Left ventricle myocardium superior (tissue), 1 donor: ENCODE results near the gene CYP17A1. TPM values are rescaled to one million over a fixed set of nuclear protein-coding genes. Genes with fewer than 3 reads are reported as not detected.

Source experiments
- ATAC-seq: fragments of 200-7000 bp; cut with Tn5 transposase; one replicate; pipeline ENCODE4 v1.9.1; 2020; ENCODE audit warnings: mild to moderate bottlenecking, moderate library complexity
- DNase-seq: peaks from one replicate; pipeline ENCODE4 v3.0.0-alpha.2; 2020
- intact Hi-C: fragments of 100-400 bp; cut with micrococcal nuclease; formaldehyde crosslinking; loops from one replicate; pipeline ENCODE4 v1.11.0; 2022
- total RNA-seq: library from RNA; stranded (reverse); fragmentation: NEBNext Ultra II Directional; extraction: Animal tissue kit (Norgen Biotek cat#: 25700); gene quantifications from one replicate; pipeline ENCODE4 v1.2.1, GENCODE V29; 2021
- donor health status: DM: no; HTN: yes; CAD: no; lungs with severe emphysema.

CYP17A1 gene
- total RNA-seq, 1 donor from 2014 or later = not detected

GRCh38 chr10:102813017-102813541 lies 24.1 kb downstream of the CYP17A1 start:
- ATAC-seq = no peak
- no peak for DNase-seq
- intact Hi-C loops = no loop called here

GRCh38 chr10:102812231-102812876 lies 24.9 kb downstream of the CYP17A1 start:
- ATAC-seq = no peak
- intact Hi-C loops = no loop called here
- DNase-seq = no peak

GRCh38 chr10:102811346-102811745 lies 25.9 kb downstream of the CYP17A1 start:
- ATAC-seq (no peak), DNase-seq (no peak)
- intact Hi-C loops = no loop called here

- no peak for DNase-seq
- intact Hi-C loops = no loop called here
- no peak for ATAC-seq
Measured at GRCh38 chr10:102808380-102808779, 28.8 kb downstream of the CYP17A1 start.

GRCh38 chr10:102804382-102805055 lies 32.7 kb downstream of the CYP17A1 start:
- intact Hi-C loops = no loop called here
- ATAC-seq = no peak
- no peak for DNase-seq

- ATAC-seq = peak; percentile 45
- no peak for DNase-seq
- intact Hi-C loops = no loop called here
Measured at GRCh38 chr10:102802920-102803534, 34.2 kb downstream of the CYP17A1 start.

GRCh38 chr10:102801978-102802377 lies 35.2 kb downstream of the CYP17A1 start:
- intact Hi-C loops = no loop called here
- ATAC-seq (no peak), DNase-seq (no peak)

GRCh38 chr10:102801496-102801895 lies 35.7 kb downstream of the CYP17A1 start:
- intact Hi-C loops = no loop called here
- DNase-seq (no peak), ATAC-seq (no peak)

- intact Hi-C loops = no loop called here
- no peak for ATAC-seq
- DNase-seq = no peak
Measured at GRCh38 chr10:102800611-102801335, 36.4 kb downstream of the CYP17A1 start.

- intact Hi-C loops = loop anchor here (10.0 kb wide), 1 partner anchor 55 kb away; the partner anchor contains the start of gene WBP1L
- ATAC-seq (no peak), DNase-seq (no peak)
Measured at GRCh38 chr10:102799691-102800471, 37.3 kb downstream of the CYP17A1 start.

GRCh38 chr10:102796407-102797176 lies 40.6 kb downstream of the CYP17A1 start:
- ATAC-seq = peak; percentile 95
- intact Hi-C loops = loop anchor here (10.0 kb wide), 1 partner anchor 52 kb away; the partner anchor contains the start of gene WBP1L
- peak; percentile 92 for DNase-seq

- intact Hi-C loops = loop anchor here (10.0 kb wide), 1 partner anchor 51 kb away; the partner anchor contains the start of gene WBP1L
- peak; percentile 59 for DNase-seq
Measured at GRCh38 chr10:102795453-102796406, 41.5 kb downstream of the CYP17A1 start.

GRCh38 chr10:102791754-102792395 lies 45.3 kb downstream of the CYP17A1 start:
- intact Hi-C loops = loop anchor here (10.0 kb wide), 1 partner anchor 47 kb away; the partner anchor contains the start of gene WBP1L
- DNase-seq (peak; percentile 40), ATAC-seq (no peak)

More at GRCh38 chr10:102795453-102796406, 41.5 kb downstream of the CYP17A1 start:
- peak; percentile 71 for ATAC-seq

- DNase-seq (peak; percentile 35), ATAC-seq (peak; percentile 8)
- intact Hi-C loops = no loop called here
Measured at GRCh38 chr10:102785818-102786217, 51.4 kb downstream of the CYP17A1 start.

- intact Hi-C loops = no loop called here
- ATAC-seq (peak; percentile 30), DNase-seq (no peak)
Measured at GRCh38 chr10:102783568-102783967, 53.6 kb downstream of the CYP17A1 start.
